ENCODE measurements around the gene CTAGE9.

The CTAGE9 gene

DNA sequence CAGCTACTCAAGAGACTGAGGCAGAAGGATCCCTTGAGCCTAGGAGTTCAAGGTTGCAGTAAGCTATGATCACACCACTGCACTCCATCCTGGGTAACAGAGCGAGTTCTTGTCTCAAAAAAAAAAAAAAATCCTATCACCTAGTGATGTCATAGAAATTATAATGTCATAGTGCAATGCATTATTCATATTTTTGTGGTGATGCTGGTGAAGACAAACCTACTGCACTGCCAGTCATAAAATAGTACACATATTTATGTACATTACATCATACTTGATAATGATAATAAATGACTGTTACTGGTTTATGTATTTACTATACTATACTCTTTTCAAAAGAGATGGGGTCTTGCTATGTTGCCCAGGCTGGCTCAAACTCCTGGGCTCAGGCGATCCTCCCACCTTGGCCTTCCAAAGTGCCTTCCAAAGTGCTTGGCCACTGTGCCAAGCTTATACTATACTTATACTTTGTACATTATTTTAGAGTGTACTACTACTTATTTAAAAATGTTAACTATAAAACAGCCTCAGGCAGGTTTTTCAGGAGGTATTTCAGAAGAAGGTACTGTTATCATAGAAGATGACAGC, 47.1 kb downstream of the CTAGE9 start:
- DNase-seq: no peak

DNA sequence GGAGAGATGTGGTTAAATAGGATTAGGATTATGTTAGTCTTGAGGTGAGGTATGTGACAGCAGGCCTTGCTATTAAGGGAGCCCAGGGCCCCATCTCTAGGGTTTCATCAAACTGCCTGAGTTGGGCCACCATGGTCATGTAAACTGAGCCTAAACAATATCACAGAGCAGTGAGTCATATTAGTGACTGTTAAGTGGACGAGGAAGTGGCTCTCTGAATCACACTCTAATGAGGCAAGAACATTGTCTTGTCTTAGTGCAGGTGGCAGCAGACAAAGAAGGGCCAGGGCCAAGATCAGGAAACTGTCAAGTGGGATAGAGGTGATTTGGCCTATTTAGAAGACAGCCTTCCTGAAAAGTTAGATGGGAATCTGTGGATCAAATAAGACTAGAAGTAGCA, 50.6 kb downstream of the CTAGE9 start:
- DNase-seq: no peak

Measured in activated gamma-delta T cell treated with Interleukin-2 at 50 U/mL for 16 hours (primary cell).